Esophagus squamous epithelium (tissue), 4 donors: ENCODE data around the gene PRIM2.
"Not testable (repeated sequence)": the region's sequence is repeated elsewhere in the genome, so short reads cannot be mapped to it uniquely, and the experiment has no call there.

Experiments
- CTCF ChIP-seq, 6 experiments: fragments of 450-650 bp in 4 of 6; fragments of 200-600 bp in 2 of 6; sonication (generic) in 2 of 6; IDR thresholded peaks; one replicate each; pipeline ENCODE4 v1.5.1; 2016 to 2019; ENCODE audit warnings: antibody characterized with exemption in 6 of 6, mild to moderate bottlenecking in 4 of 6, moderate library complexity in 4 of 6
- POLR2A ChIP-seq, 4 donors: fragments of 450-650 bp; IDR thresholded peaks; one replicate each; pipeline ENCODE4 v1.6.1; 2017; ENCODE audit warnings: antibody characterized with exemption in 4 of 4, mild to moderate bottlenecking in 4 of 4, moderate library complexity in 3 of 4

- TF ChIP-seq POLR2A (IDR thresholded peaks at IDR 0.05) = not testable (repeated sequence)
- peak in 2 of 6 experiments; percentile 7 to 28 for TF ChIP-seq CTCF (IDR thresholded peaks at IDR 0.05)
These were observed 218.6 kb downstream of the PRIM2 start for GRCh38 chr6:57535994-57536393.
